ENCODE data around the gene DRG2. TPM values are rescaled to one million over a fixed set of nuclear protein-coding genes. Genes with fewer than 3 reads are reported as not detected.

Gene DRG2
- total RNA-seq, 1 experiment from 2014 or later = 42.7 TPM

DNA sequence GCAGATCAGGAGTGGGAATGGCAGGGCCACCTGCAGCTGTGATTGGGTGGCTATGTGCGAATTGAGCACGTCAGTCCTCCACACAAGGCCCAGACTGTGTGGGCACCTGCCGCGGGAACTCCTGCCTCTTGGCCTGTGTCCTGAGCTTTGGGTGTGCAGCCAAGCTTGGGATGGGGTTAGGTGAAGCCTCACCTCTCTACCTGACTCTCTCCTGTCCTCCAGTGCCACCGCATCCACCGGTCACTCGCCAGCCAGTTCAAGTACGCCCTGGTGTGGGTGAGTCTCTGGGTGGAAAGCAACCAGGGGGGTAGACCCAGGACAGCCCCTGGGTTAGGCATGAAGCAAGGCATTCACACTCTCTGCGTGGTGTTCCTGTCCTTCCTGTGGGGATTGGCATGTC lies 18.5 kb downstream of the DRG2 start:
- BruUV-seq (replicated peaks) = no TSS peak
- no peak overlapping the region for H3K4me3 ChIP-seq (ENCODE audit: low read depth, low read length, poor library complexity, severe bottlenecking)
- ChIA-PET CTCF (no interaction called here), POLR2A (ENCODE audit: low non-redundant PET) (no interaction called here)
- H3K9me3 ChIP-seq (ENCODE audit: low read depth, low read length, poor library complexity, severe bottlenecking) = no peaks in the 10 kb centered on the region
- TF ChIP-seq, protein P1, sequence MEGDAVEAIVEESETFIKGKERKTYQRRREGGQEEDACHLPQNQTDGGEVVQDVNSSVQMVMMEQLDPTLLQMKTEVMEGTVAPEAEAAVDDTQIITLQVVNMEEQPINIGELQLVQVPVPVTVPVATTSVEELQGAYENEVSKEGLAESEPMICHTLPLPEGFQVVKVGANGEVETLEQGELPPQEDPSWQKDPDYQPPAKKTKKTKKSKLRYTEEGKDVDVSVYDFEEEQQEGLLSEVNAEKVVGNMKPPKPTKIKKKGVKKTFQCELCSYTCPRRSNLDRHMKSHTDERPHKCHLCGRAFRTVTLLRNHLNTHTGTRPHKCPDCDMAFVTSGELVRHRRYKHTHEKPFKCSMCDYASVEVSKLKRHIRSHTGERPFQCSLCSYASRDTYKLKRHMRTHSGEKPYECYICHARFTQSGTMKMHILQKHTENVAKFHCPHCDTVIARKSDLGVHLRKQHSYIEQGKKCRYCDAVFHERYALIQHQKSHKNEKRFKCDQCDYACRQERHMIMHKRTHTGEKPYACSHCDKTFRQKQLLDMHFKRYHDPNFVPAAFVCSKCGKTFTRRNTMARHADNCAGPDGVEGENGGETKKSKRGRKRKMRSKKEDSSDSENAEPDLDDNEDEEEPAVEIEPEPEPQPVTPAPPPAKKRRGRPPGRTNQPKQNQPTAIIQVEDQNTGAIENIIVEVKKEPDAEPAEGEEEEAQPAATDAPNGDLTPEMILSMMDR (conservative IDR thresholded peaks at IDR 0.05; ENCODE audit: low read depth, low read length) = no peak
- no peak for TF ChIP-seq EZH2 (IDR thresholded peaks at IDR 0.05; ENCODE audit: borderline replicate concordance, low read depth, low read length, poor library complexity, severe bottlenecking)
- intact Hi-C loops (cut with micrococcal nuclease; ENCODE audit: unreplicated experiment) = no loop called here
- peaks cover 12% of the 10 kb centered on the region for H3K4me1 ChIP-seq (ENCODE audit: insufficient read depth, low read length, poor library complexity, severe bottlenecking)
- H3K36me3 ChIP-seq (ENCODE audit: insufficient read depth, low read length, poor library complexity, severe bottlenecking) = peaks cover 6% of the 10 kb centered on the region
- no peak for DNase-seq (ENCODE audit: low spot score)
- no peaks in the 10 kb centered on the region for H3K27me3 ChIP-seq (replicated peaks; ENCODE audit: insufficient read depth, low read depth, low read length, poor library complexity)
- H3K27ac ChIP-seq (ENCODE audit: low read depth, low read length, poor library complexity, severe bottlenecking) = no peak overlapping the region

DNA sequence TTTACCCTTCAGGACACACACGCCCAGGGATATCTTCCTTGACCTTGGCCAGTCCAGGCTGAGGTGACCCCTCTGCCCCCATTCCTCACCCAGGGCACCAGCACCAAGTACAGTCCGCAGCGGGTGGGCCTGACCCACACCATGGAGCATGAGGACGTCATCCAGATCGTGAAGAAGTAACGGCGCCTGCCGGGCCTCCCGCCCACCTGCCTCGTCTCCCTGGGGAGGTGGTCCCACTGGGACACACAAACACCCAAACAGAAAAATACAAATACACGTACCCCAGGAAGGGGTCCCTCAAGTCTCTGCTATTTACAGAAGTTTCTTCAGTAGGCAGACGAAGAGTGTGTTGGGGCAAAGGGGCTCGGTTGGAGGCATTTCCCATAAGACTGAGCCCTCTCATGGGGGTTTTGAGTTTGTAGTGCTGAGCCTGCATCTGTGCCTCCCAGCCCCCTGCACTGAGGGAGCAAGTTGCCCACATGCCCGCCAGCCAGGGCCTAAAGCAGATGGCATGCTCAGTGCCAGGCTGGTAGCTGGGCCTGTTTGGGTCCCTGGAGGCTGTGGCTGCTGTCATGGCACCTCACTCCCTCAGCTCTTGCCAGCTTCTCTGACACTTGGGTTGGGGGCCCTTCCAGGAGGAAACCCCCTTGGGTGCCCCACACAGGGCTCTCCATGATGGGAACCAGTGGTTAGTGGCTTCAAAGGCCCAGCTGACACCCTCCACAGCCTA lies 19.5 kb downstream of the DRG2 start:
- peaks cover 2% of the 10 kb centered on the region for H3K36me3 ChIP-seq (ENCODE audit: insufficient read depth, low read length, poor library complexity, severe bottlenecking)
- peaks cover 12% of the 10 kb centered on the region for H3K4me1 ChIP-seq (ENCODE audit: insufficient read depth, low read length, poor library complexity, severe bottlenecking)
- POLR2A ChIA-PET (ENCODE audit: low non-redundant PET) = no interaction called here

DNA sequence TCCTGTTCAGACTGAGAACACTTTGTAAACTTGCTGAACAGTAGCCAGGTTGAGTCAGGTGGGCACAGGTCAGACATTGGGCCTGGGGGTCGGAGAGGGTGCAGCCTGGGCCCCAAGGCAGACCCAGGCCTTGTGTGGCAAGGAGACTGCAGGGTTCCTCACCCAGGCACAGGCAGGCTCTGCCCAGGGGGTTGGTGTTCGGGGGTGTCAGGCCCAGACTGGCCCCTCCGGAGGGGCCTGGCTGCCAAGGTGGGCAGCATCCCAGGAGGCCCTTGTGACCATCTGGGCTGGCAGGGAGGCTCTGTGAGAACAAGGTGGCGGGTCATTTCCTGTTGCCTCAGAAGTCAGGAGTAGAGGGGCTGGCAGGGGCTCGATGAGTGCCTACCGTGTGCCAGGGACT lies 20.2 kb downstream of the DRG2 start:
- Histone ChIP-seq H3K27me3 (replicated peaks; ENCODE audit: insufficient read depth, low read depth, low read length, poor library complexity) (no peaks in the 10 kb centered on the region), H3K4me3 (ENCODE audit: low read depth, low read length, poor library complexity, severe bottlenecking) (no peak overlapping the region), H3K9me3 (ENCODE audit: low read depth, low read length, poor library complexity, severe bottlenecking) (no peaks in the 10 kb centered on the region), H3K36me3 (ENCODE audit: insufficient read depth, low read length, poor library complexity, severe bottlenecking) (peaks cover 2% of the 10 kb centered on the region), H3K4me1 (ENCODE audit: insufficient read depth, low read length, poor library complexity, severe bottlenecking) (peaks cover 12% of the 10 kb centered on the region), H3K27ac (ENCODE audit: low read depth, low read length, poor library complexity, severe bottlenecking) (peak overlapping the region; percentile 21)
- no peak for TF ChIP-seq EZH2 (IDR thresholded peaks at IDR 0.05; ENCODE audit: borderline replicate concordance, low read depth, low read length, poor library complexity, severe bottlenecking)
- BruUV-seq (replicated peaks) = no TSS peak
- intact Hi-C loops (cut with micrococcal nuclease; ENCODE audit: unreplicated experiment) = no loop called here
- ChIA-PET CTCF (no interaction called here), POLR2A (ENCODE audit: low non-redundant PET) (no interaction called here)
- no peak for DNase-seq (ENCODE audit: low spot score)

More for the DNA sequence above, 19.5 kb downstream of the DRG2 start:
- Histone ChIP-seq H3K4me3 (ENCODE audit: low read depth, low read length, poor library complexity, severe bottlenecking) (no peak overlapping the region), H3K27me3 (replicated peaks; ENCODE audit: insufficient read depth, low read depth, low read length, poor library complexity) (no peaks in the 10 kb centered on the region), H3K9me3 (ENCODE audit: low read depth, low read length, poor library complexity, severe bottlenecking) (no peaks in the 10 kb centered on the region), H3K27ac (ENCODE audit: low read depth, low read length, poor library complexity, severe bottlenecking) (peak overlapping the region; percentile 8)
- intact Hi-C loops (cut with micrococcal nuclease; ENCODE audit: unreplicated experiment) = no loop called here
- no TSS peak for BruUV-seq (replicated peaks)
- no peak for TF ChIP-seq EZH2 (IDR thresholded peaks at IDR 0.05; ENCODE audit: borderline replicate concordance, low read depth, low read length, poor library complexity, severe bottlenecking)
- TF ChIP-seq, protein P1 (conservative IDR thresholded peaks at IDR 0.05; ENCODE audit: low read depth, low read length) = no peak
- DNase-seq (ENCODE audit: low spot score) = no peak
- CTCF ChIA-PET = no interaction called here

All from A673 (cell line).